GM21717 (cell line): ENCODE data around the gene HDHD5.

Experiments
- ATAC-seq: cut with Tn5 transposase; IDR thresholded peaks from one replicate; pipeline ENCODE4 v1.9.1; 2021; ENCODE audit warnings: mild to moderate bottlenecking, moderate library complexity; ENCODE audit not compliant: unreplicated experiment

The HDHD5 gene

GRCh38 chr22:17108256-17109112, 50.6 kb downstream of the HDHD5 start:
- no peak for ATAC-seq

- no peak for ATAC-seq
These were observed 51.6 kb downstream of the HDHD5 start for GRCh38 chr22:17107547-17107810.

GRCh38 chr22:17106785-17107546, 52.1 kb downstream of the HDHD5 start:
- no peak for ATAC-seq

GRCh38 chr22:17106161-17106784, 52.8 kb downstream of the HDHD5 start:
- no peak for ATAC-seq

GRCh38 chr22:17105143-17106129, 53.6 kb downstream of the HDHD5 start:
- no peak for ATAC-seq

GRCh38 chr22:17104336-17104935, 54.6 kb downstream of the HDHD5 start:
- no peak for ATAC-seq

GRCh38 chr22:17103351-17103750, 55.7 kb downstream of the HDHD5 start:
- ATAC-seq = no peak

- ATAC-seq = no peak
These were observed 56.8 kb downstream of the HDHD5 start for GRCh38 chr22:17102297-17102667.

- ATAC-seq = no peak
These were observed 57.4 kb downstream of the HDHD5 start for GRCh38 chr22:17101475-17102296.

- ATAC-seq = no peak
These were observed 58.5 kb downstream of the HDHD5 start for GRCh38 chr22:17100621-17101020.

- no peak for ATAC-seq
These were observed 60.7 kb downstream of the HDHD5 start for GRCh38 chr22:17098379-17098819.

GRCh38 chr22:17097701-17098100, 61.4 kb downstream of the HDHD5 start:
- no peak for ATAC-seq

GRCh38 chr22:17097062-17097461, 62.0 kb downstream of the HDHD5 start:
- no peak for ATAC-seq

- no peak for ATAC-seq
These were observed 63.0 kb downstream of the HDHD5 start for GRCh38 chr22:17096071-17096470.

- no peak for ATAC-seq
These were observed 63.5 kb downstream of the HDHD5 start for GRCh38 chr22:17095538-17095937.

GRCh38 chr22:17093081-17093480, 66.0 kb downstream of the HDHD5 start:
- no peak for ATAC-seq

- no peak for ATAC-seq
These were observed 67.2 kb downstream of the HDHD5 start for GRCh38 chr22:17091851-17092250.

- ATAC-seq = no peak
These were observed 68.5 kb downstream of the HDHD5 start for GRCh38 chr22:17090550-17090949.
